ENCODE measurements around the gene ARL4A.
A peak's percentile ranks its signal among the peaks of the same experiment; 100 is the strongest.
"Not testable (repeated sequence)": the region's sequence is repeated elsewhere in the genome, so short reads cannot be mapped to it uniquely, and the experiment has no call there.

Gene ARL4A, protein sequence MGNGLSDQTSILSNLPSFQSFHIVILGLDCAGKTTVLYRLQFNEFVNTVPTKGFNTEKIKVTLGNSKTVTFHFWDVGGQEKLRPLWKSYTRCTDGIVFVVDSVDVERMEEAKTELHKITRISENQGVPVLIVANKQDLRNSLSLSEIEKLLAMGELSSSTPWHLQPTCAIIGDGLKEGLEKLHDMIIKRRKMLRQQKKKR

DNA sequence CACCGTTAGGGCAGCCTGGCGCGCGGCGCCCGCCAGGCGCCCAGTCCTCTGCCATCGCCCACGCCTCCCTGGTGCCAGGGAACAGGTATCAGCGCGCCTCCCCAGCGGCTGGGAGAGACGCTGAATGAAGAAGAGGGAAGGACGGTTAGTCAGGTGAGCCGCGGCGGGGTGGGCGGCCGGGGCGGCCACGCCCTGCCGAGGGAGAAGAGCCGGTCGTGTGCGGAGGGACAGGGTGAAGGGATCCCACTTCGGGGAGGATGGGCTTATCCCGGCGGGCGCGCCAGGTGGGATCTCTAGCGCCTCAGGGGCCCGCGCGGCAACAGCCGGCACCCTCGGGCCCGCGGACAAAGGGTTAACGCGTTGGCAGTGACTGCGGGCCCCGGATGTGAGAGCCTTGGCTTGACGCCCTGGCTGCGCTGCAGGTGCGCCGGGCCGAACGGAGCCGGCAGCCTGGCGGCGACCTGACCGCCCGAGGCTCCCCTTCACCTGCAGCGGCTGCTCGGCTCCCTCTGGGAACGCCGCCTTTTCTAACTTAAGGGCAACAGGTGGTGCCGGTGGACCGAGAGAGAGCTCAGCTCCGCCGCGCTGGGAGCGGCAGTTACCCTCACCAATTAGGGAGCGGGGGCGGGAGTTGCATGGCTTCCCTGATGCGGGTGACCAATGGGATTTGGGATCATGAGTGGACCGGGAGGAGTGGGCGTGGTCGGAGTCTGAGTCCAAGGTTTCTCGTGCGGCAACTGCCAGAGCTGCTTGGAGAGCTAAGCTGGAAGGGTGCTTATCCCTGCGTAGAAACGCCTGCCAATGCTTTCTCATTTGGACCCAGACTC lies at the start of gene ARL4A:
TSS of gene ARL4A (plus strand) at position 743 of the 827 bp plus-strand sequence. CDS start 622 bp downstream, outside the sequence.
- no peaks in the 10 kb centered on the region for H3K27me3 Mint-ChIP-seq
- H3K27ac Mint-ChIP-seq = peak within 1 kb of the TSS; percentile 98 to 99
- H3K4me3 Mint-ChIP-seq = peak within 1 kb of the TSS; percentile 91 to 97
- H3K4me1 Mint-ChIP-seq = peaks cover 37% of the 10 kb centered on the region
- no peaks in the 10 kb centered on the region for H3K9me3 Mint-ChIP-seq
- ATAC-seq (peak; percentile 69), DNase-seq (peak; percentile 88 to 92)

DNA sequence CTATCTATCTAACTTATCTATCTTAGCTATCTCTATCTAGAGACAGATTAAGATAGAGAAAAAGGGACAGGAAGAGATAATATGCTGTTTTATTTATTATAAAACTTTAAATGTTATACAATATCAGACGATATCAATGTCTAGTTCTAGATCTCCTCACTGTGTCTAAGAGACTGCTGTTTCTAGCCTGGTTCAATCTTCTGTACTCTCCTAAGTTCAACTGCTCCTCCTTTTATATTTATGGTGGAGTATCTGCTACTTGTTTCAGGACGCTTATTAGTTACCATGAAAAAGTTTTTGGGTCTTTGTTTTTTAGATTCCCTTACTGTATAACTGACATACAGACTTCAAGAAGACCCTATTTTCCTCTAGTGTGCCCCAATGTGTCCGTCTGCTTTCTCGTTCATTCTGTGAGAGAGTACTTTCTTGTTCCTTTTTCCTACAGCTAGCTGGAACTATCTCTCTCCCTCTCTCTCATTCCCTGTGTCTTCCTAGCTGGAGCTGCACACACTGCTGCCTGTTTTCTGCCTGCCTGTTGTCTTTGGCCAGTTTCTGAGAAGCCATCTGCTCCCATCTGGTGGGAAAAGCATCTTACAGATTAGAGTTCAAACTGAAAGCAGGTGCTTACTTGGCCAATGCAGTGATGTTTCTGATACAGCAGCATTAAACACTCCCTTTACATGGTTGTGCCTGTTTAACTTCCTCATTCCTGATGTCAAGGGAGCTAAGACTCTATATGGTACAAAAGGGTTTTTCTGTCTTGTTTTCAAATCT lies 49.4 kb upstream of the ARL4A start:
- peaks cover 7% of the 10 kb centered on the region for H3K27me3 Mint-ChIP-seq
- no peaks in the 10 kb centered on the region for H3K9me3 Mint-ChIP-seq
- ATAC-seq = peak; percentile 51
- no peak for DNase-seq
- H3K4me1 Mint-ChIP-seq = peaks cover 6% of the 10 kb centered on the region
- peak overlapping the region in 1 of 2 donors; percentile 16 for H3K27ac Mint-ChIP-seq
- peak overlapping the region; percentile 53 to 65 for H3K4me3 Mint-ChIP-seq

DNA sequence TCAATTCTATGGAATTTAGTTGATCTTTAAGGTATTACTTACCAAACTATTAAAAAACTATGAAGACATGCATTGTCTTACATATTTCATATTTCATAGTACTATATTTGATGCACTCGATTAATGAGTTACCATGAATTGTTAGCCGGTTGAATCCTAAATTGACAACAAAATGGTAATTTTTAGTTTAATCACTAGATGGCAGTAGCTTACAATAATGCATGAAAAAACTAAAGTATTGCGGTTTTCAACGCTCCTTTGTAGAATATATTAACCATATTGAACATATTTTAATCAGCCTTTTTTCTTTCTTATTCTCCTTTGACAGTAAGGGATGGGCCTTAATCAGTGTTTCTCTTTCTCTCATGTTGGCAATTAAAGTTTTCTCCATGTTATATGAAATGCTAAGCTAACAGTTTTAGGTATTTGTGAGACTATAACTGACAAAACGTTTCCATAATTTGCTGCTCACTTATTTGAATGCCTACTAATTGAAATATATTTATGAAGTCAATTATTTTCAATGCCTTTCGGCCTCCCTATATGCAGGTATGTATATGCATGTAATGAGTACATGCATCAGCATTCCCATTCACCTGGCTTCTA lies 48.5 kb upstream of the ARL4A start:
- ATAC-seq = no peak
- Mint-ChIP-seq H3K27ac (no peak overlapping the region), H3K4me3 (no peak overlapping the region)

DNA sequence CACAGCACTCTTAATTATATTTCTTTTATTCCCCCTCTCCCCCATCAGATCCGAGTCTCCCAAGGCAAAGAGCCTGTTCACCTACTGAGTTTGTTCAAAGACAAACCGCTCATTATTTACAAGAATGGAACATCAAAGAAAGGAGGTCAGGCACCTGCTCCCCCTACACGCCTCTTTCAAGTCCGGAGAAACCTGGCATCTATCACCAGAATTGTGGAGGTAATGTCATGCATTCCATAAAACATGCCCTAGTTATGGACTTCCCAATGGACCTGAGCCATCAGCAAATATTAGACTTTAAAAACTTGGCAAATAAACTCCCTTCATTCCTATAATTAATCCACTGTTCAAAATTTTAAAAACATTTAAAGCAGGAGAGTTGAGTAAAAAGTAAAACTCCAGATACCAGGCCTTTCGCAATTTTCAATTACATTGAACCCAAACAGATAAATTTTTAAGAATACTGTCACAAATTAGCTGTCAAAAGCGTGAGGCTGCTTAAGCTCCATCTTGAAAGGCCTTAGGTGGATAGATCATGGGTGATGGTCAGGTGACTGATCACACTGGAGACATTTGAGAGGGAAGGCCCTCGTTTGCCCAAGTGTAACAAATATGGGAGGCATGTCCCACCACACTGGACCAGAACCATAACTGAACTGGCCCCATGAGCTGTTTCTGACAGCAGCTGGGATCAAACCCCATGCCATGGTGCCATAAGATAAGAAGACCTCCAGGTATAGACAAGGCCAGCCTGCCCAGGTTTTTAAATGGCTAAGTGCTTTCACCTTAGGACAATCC lies 46.9 kb upstream of the ARL4A start:
- Mint-ChIP-seq H3K4me1 (peaks cover 6% of the 10 kb centered on the region), H3K27ac (no peak overlapping the region), H3K4me3 (no peak overlapping the region), H3K27me3 (peaks cover 6% of the 10 kb centered on the region), H3K9me3 (no peaks in the 10 kb centered on the region)
- DNase-seq (no peak), ATAC-seq (no peak)

More for the DNA sequence above, 48.5 kb upstream of the ARL4A start:
- Mint-ChIP-seq H3K4me1 (peaks cover 6% of the 10 kb centered on the region), H3K27me3 (peaks cover 6% of the 10 kb centered on the region), H3K9me3 (no peaks in the 10 kb centered on the region)
- no peak for DNase-seq

DNA sequence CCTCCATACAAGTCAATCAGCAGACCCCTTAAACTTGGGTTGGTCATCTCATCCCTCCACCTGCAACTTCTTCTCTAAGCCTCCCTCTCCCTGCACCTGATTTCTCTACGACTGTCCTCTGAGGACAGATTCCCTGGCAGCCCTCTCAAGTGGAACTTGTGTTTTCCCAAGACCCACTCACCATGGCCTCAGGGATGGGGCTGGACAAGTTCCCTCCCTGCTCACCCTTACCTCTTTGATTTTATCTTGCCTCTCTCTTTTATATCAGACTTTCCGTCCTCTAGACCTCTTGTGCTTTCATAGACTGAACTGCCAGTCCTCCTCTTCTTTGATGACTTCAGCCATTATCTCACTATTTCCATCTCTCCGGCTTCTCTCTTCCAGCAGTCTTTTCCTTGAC lies 46.2 kb upstream of the ARL4A start:
- ATAC-seq (peak; percentile 28), DNase-seq (no peak)
- Mint-ChIP-seq H3K4me1 (peaks cover 6% of the 10 kb centered on the region), H3K9me3 (no peaks in the 10 kb centered on the region), H3K27me3 (peaks cover 6% of the 10 kb centered on the region), H3K27ac (no peak overlapping the region), H3K4me3 (no peak overlapping the region)

DNA sequence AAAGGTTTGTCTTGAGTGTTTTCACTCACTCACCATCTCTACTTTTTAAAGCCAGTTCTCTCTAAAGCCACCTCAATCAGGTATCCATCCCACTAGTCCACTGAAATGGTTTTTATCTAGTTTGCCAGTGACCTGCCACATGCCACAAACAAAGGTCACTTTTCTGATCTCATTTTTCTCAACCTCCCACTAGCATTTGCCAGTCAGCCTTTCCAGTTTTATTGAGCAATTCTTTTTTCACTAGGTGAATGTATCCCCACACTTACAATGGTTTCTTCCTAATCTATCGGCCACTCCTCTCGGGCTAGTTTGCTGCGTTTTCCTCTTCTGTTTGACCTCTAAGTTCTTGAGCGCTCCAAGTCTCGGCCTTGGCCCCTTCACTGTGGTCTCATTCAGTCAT lies 44.9 kb upstream of the ARL4A start:
- ATAC-seq = no peak
- Mint-ChIP-seq H3K4me1 (peaks cover 6% of the 10 kb centered on the region), H3K27me3 (peaks cover under 1% of the 10 kb centered on the region), H3K27ac (no peak overlapping the region), H3K9me3 (no peaks in the 10 kb centered on the region), H3K4me3 (no peak overlapping the region)
- DNase-seq = no peak

DNA sequence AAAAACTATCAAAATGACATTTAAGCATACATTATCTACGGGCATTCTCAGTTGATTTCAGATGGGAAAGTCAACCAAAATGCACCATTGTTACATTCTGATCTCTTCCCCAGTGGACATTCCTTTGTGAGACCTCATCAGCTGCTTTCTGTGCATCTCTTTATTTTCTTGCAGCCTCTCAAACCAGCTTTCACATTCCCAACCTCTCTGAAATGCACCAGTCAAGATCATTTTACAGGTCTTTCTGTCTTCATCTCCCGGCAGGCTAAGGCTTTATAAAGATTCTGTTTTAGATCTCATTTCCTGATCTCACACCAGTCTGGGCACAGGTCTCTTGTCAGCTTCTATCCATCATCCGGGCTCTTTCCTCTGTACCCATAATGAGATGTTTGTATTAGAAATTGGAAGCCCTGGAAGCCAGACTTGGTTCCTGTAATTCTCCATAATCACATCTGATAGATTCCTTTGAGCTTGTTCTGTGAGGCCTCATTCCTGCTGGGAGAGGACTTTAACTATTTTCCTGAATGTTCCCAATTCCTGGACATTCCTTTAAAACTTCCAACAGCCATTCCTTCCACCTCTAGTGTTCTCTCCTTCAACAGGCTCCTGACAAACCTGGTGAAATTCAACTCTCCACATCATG lies 44.3 kb upstream of the ARL4A start:
- ATAC-seq (no peak), DNase-seq (no peak)
- no peak overlapping the region for H3K4me3 Mint-ChIP-seq
- no peaks in the 10 kb centered on the region for H3K27me3 Mint-ChIP-seq
- H3K9me3 Mint-ChIP-seq = no peaks in the 10 kb centered on the region
- peaks cover 3% of the 10 kb centered on the region for H3K4me1 Mint-ChIP-seq
- H3K27ac Mint-ChIP-seq = no peak overlapping the region

DNA sequence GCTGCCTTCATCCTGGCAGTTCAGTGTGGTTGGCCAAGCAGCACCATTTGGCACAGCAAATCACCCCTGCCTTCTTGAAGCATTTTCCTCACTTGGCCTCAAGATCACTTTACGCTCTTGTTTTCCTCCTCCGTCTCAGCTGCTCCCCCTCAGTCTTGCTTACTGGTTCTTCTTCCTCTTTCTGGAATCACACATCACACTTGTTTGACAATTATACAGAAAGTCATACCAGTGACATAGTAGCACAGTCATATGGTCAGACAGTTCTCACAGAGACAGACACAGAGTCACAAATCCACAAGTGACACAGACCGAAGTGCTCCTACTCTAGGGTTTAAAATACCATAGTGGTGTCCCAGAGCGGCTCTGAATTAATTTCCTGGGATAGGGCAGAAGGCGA lies 43.8 kb upstream of the ARL4A start:
- no peaks in the 10 kb centered on the region for H3K4me1 Mint-ChIP-seq
- ATAC-seq (no peak), DNase-seq (no peak)

DNA sequence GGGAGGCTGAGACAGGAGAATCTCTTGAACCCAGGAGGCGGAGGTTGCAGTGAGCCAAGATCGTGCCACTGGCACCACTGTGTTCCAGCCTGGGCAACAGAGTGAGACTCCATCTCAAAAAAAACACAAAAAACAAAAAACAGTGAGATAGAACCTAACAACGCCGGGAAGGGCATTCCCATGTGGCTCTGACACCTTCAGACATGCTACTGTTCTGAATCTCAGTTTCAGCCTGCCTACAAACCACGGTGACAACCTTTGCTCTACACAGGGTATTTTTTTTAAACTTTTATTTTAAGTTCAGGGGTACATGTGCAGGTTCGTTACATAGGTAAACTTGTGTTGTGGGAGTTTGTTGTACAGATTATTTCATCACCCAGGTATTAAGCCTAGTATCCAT lies 42.2 kb upstream of the ARL4A start:
- not testable (repeated sequence) for H3K9me3 Mint-ChIP-seq, H3K27ac Mint-ChIP-seq, H3K4me1 Mint-ChIP-seq, H3K4me3 Mint-ChIP-seq, H3K27me3 Mint-ChIP-seq, DNase-seq
- peak; percentile 64 for ATAC-seq

More for the DNA sequence above, 43.8 kb upstream of the ARL4A start:
- H3K27me3 Mint-ChIP-seq = no peaks in the 10 kb centered on the region
- no peak overlapping the region for H3K27ac Mint-ChIP-seq
- no peaks in the 10 kb centered on the region for H3K9me3 Mint-ChIP-seq
- no peak overlapping the region for H3K4me3 Mint-ChIP-seq

DNA sequence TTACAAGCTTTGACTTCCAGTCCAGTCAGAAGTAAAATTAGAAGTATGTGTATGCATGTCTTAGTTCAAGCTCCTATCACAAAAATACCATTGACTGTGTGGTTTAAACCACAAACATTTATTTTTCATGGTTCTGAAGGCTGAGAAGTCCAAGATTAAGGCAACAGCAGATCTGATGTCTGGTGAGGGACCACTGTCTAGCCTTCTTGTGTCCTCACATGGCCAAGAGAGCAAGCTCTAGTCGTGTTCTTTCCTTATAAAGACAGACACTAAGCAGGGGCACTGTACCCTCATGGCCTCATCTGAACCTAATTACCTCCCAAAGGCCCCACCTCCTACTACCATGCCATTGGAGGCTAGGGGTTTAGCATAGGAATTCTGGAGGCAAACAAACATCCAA lies 41.3 kb upstream of the ARL4A start:
- H3K4me3 Mint-ChIP-seq = no peak overlapping the region
- no peak for DNase-seq
- H3K9me3 Mint-ChIP-seq = no peaks in the 10 kb centered on the region
- ATAC-seq = no peak
- no peaks in the 10 kb centered on the region for H3K4me1 Mint-ChIP-seq
- H3K27ac Mint-ChIP-seq = no peak overlapping the region
- no peaks in the 10 kb centered on the region for H3K27me3 Mint-ChIP-seq

DNA sequence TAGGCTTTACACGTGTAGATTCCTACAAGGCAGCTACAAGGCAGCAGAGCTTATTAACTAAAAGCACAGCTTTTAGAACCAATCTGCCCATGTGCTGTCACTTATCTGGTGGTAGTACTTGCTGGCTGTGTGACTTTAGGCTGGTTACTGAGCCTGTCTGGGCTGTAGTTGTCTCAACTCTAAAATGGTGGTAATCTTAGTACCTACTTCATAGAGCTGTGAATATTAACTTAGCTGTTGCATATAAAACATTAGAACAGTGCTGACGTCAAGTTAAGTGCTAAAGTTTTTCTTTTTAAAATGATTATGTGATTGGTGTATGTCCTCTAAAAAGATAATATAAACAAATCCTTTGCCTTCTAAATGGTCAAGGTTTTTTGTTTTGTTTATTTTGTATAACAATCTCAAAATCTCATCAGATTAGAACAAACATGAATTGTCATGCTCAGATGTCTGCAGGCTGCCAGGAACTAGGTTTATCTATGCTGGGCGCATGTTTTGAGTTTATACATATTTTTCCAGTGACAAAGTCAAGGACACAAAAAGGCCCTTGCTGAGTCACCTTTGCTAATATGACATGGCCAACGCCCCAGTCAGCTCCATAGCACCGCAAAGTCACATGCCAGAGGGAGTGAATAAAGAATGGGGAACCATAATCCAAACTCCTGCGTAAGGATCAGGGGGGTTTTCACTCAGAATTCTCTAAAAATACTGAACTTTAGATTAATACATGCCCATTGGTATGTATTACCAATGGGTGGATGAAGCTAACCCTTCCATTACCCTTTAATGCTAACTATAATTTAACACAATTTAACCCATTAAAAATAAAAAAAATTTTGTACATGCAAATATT lies 39.8 kb upstream of the ARL4A start:
- ATAC-seq (no peak), DNase-seq (no peak)
- Mint-ChIP-seq H3K27me3 (no peaks in the 10 kb centered on the region), H3K4me1 (no peaks in the 10 kb centered on the region), H3K9me3 (no peaks in the 10 kb centered on the region), H3K27ac (no peak overlapping the region), H3K4me3 (no peak overlapping the region)

DNA sequence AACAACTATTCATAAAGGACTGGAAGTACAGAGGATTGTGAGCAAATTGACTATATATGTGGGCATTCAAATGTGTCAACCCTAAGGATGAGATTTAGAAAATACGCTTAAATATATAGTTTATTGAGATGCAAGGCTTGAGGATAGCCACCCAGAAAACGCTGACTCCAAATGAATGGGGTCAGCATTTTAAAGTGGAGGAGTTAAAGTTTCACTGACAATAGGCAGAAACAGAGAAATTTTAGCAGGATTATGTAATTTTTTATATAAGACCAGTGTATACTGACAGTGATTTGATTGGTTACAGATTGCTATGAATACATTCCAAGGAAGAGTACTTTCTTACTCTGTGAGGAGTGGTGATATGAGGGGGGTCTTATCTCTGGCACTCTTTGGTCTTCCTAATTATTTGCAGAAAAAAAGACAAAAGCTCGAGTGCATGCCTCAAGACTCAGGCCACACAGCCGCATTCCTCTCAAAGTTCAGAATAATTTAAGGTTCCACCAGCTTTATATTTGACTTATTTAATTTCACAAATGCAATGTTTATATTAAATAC lies 38.6 kb upstream of the ARL4A start:
- Mint-ChIP-seq H3K4me3 (no peak overlapping the region), H3K27ac (peak overlapping the region in 1 of 2 donors; percentile 67), H3K9me3 (no peaks in the 10 kb centered on the region), H3K4me1 (no peaks in the 10 kb centered on the region), H3K27me3 (no peaks in the 10 kb centered on the region)
- DNase-seq (no peak), ATAC-seq (no peak)

DNA sequence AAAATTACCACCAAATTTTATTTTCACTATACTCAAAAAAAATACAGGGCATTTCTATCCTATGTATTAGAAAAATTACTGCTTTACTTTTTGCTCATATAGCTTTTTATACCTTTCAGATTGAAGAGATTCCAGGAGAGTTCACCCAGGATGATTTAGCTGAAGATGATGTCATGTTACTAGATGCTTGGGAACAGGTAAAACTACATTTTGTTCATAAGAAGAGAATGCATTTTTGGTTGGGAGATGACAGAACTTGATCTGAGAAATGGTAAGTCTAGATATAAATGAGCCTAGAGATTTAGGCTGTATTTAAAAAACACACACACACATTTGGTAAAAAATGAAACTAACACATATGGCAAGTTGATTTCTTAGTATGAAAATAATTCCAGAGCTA lies 38.1 kb upstream of the ARL4A start:
- Mint-ChIP-seq H3K27me3 (no peaks in the 10 kb centered on the region), H3K4me1 (no peaks in the 10 kb centered on the region), H3K9me3 (no peaks in the 10 kb centered on the region), H3K27ac (no peak overlapping the region), H3K4me3 (no peak overlapping the region)
- ATAC-seq = no peak
- DNase-seq = no peak
